SHP77 (cell line): ENCODE results near the gene RTEL1.

Source experiments
- DNase-seq, 2 experiments: peaks; one replicate each; lab custom pipeline; 2025; lab: John Stamatoyannopoulos, UW

Gene RTEL1

GRCh38 chr20:63687419-63688178 is 29.5 kb downstream of the RTEL1 start:
- no peak for DNase-seq

- DNase-seq: no peak
Observed at GRCh38 chr20:63688228-63689045, 30.3 kb downstream of the RTEL1 start.

- DNase-seq: no peak
Observed at GRCh38 chr20:63689046-63690002, 31.2 kb downstream of the RTEL1 start.

GRCh38 chr20:63690003-63690897 is 32.1 kb downstream of the RTEL1 start:
- no peak for DNase-seq

GRCh38 chr20:63690898-63691710 is 33.0 kb downstream of the RTEL1 start:
- DNase-seq: no peak

GRCh38 chr20:63691711-63692435 is 33.8 kb downstream of the RTEL1 start:
- no peak for DNase-seq

GRCh38 chr20:63692436-63693082 is 34.4 kb downstream of the RTEL1 start:
- no peak for DNase-seq

- no peak for DNase-seq
Observed at GRCh38 chr20:63693083-63693732, 35.1 kb downstream of the RTEL1 start.

- DNase-seq: no peak
Observed at GRCh38 chr20:63693733-63694583, 35.8 kb downstream of the RTEL1 start.

- no peak for DNase-seq
Observed at GRCh38 chr20:63694584-63695423, 36.7 kb downstream of the RTEL1 start.

GRCh38 chr20:63695424-63696305 is 37.6 kb downstream of the RTEL1 start:
- no peak for DNase-seq

GRCh38 chr20:63696306-63696627 is 38.2 kb downstream of the RTEL1 start:
- DNase-seq: no peak

GRCh38 chr20:63696628-63697356 is 38.7 kb downstream of the RTEL1 start, which contains the start of gene TNFRSF6B:
Gene TNFRSF6B, plus strand, starts transcription at chr20:63696652. Its CDS starts 116 bp downstream, at chr20:63696768.
- DNase-seq: no peak

GRCh38 chr20:63697357-63697867 is 39.3 kb downstream of the RTEL1 start:
- DNase-seq: no peak
